HepG2 (cell line): ENCODE results near the gene RBM12. TPM values are rescaled to one million over a fixed set of nuclear protein-coding genes. Genes with fewer than 3 reads are reported as not detected.
A peak's percentile ranks its signal among the peaks of the same experiment; 100 is the strongest.

ENCODE experiments used
- ADNP ChIP-seq: sonication (generic); formaldehyde crosslinking; IDR thresholded peaks from 2 replicates; pipeline ENCODE4 v1.4.0; 2020; ENCODE audit warnings: missing genetic modification reagents
- FOXM1 ChIP-seq: sonication (generic); formaldehyde crosslinking; IDR thresholded peaks from 2 replicates; pipeline ENCODE4 v1.5.0; 2020; ENCODE audit warnings: missing genetic modification reagents
- FOXO4 ChIP-seq: sonication (generic); formaldehyde crosslinking; conservative IDR thresholded peaks from 2 replicates; pipeline ENCODE4 v1.8.1; 2023; ENCODE audit warnings: missing genetic modification reagents
- KLF9 ChIP-seq: IDR thresholded peaks from 2 replicates; pipeline ENCODE4 v1.6.1; 2016; ENCODE audit warnings: low read depth
- REPIN1 ChIP-seq: sonication (generic); formaldehyde crosslinking; IDR thresholded peaks from 2 replicates; pipeline ENCODE4 v1.8.0; 2022; ENCODE audit warnings: missing genetic modification reagents, low read depth, mild to moderate bottlenecking, borderline replicate concordance
- SMARCE1 ChIP-seq: fragments of 450-650 bp; IDR thresholded peaks from 2 replicates; pipeline ENCODE4 v1.6.1; 2017; ENCODE audit warnings: borderline replicate concordance
- TSC22D2 ChIP-seq: sonication (generic); formaldehyde crosslinking; IDR thresholded peaks from 2 replicates; pipeline ENCODE4 v1.5.1; 2020; ENCODE audit warnings: missing genetic modification reagents, mild to moderate bottlenecking, borderline replicate concordance
- ZBTB38 ChIP-seq: sonication (generic); formaldehyde crosslinking; IDR thresholded peaks from 2 replicates; pipeline ENCODE4 v1.5.1; 2020; ENCODE audit warnings: mild to moderate bottlenecking, missing genetic modification reagents
- ZBTB4 ChIP-seq: sonication (generic); formaldehyde crosslinking; IDR thresholded peaks from 2 replicates; pipeline ENCODE4 v1.4.0; 2020; ENCODE audit warnings: missing genetic modification reagents, mild to moderate bottlenecking, borderline replicate concordance
- ZEB1 ChIP-seq: IDR thresholded peaks from 2 replicates; pipeline ENCODE4 v1.6.1; 2012; ENCODE audit warnings: mild to moderate bottlenecking, low read depth, inconsistent platforms; ENCODE audit not compliant: insufficient replicate concordance
- ZFP91 ChIP-seq: sonication (generic); formaldehyde crosslinking; IDR thresholded peaks from 2 replicates; pipeline ENCODE4 v1.9.0; 2022; ENCODE audit warnings: missing genetic modification reagents, mild to moderate bottlenecking, borderline replicate concordance
- ZNF205 ChIP-seq: IDR thresholded peaks from 2 replicates; pipeline ENCODE4 v1.6.1; 2018; ENCODE audit warnings: missing biosample characterization, missing genetic modification reagents
- ZNF232 ChIP-seq: sonication (generic); formaldehyde crosslinking; IDR thresholded peaks from 2 replicates; pipeline ENCODE4 v1.4.0; 2020; ENCODE audit warnings: missing genetic modification reagents, borderline replicate concordance
- ZNF326 ChIP-seq: sonication (generic); formaldehyde crosslinking; IDR thresholded peaks from 2 replicates; pipeline ENCODE4 v1.4.0; 2020; ENCODE audit warnings: missing genetic modification reagents, borderline replicate concordance
- ZNF687 ChIP-seq: sonication (generic); formaldehyde crosslinking; IDR thresholded peaks from 2 replicates; pipeline ENCODE4 v1.5.1; 2020; ENCODE audit warnings: mild to moderate bottlenecking, missing genetic modification reagents, moderate library complexity
- polyA plus RNA-seq, 8 experiments: library from polyadenylated mRNA; depleted of rRNA in 3 of 8; stranded (reverse) in 7 of 8; unstranded in 1 of 8; fragments of >200 nt; fragmentation: Illumina TruSeq in 4 of 8; extraction: Trizol in 4 of 8; gene quantifications; 2 replicates each; pipeline versions ENCODE4 v1.2.1 to v1.2.3, GENCODE V29; 2011 to 2016; ENCODE audit warnings: low read depth in 4 of 8, missing spikeins in 1 of 8, mixed read lengths in 1 of 8; ENCODE audit not compliant: insufficient read depth in 1 of 8
- total RNA-seq, 5 experiments: library from RNA; depleted of rRNA; stranded (reverse); fragments of >200 nt; fragmentation: Illumina TruSeq; extraction: Trizol; gene quantifications; 2 replicates each; pipeline ENCODE4 v1.2.3, GENCODE V29; 2016; ENCODE audit warnings: low read depth in 1 of 5

Gene RBM12
- total and polyA plus RNA-seq, 2 of the 13 experiments (the other 11 are each of a cell fraction or from before 2014, with no cell fraction given), result 97.9 to 104 TPM

GRCh38 chr20:35699127-35699956 is 34.6 kb upstream of the RBM12 start, which contains the start of the genes NFS1 and ROMO1 (continued):
- peak; percentile 99 for TF ChIP-seq ZBTB4 (CRISPR knock-in tag)
- TF ChIP-seq ZNF205 (CRISPR knock-in tag), result peak; percentile 97
- TF ChIP-seq TSC22D2 (CRISPR knock-in tag), result peak; percentile 94; the same call in 1 of the 2 replicates
- TF ChIP-seq KLF9 (CRISPR knock-in tag), result peak; percentile 45; the same call in 1 of the 2 replicates
- peak; percentile 88 for TF ChIP-seq ZNF232 (CRISPR knock-in tag)
- TF ChIP-seq ZNF687 (CRISPR knock-in tag), result peak; percentile 100
- no peak for TF ChIP-seq ADNP (CRISPR knock-in tag)
- peak; percentile 88; the same call in 1 of the 2 replicates for TF ChIP-seq ZNF326 (CRISPR knock-in tag)
- peak; percentile 99; the same call in 1 of the 2 replicates for TF ChIP-seq FOXO4 (CRISPR knock-in tag)
- peak; percentile 100 for TF ChIP-seq REPIN1 (CRISPR knock-in tag)
- peak; percentile 99 for TF ChIP-seq ZBTB38 (CRISPR knock-in tag)
- TF ChIP-seq FOXM1 (CRISPR knock-in tag), result peak; percentile 82; the same call in 1 of the 2 replicates
- TF ChIP-seq ZEB1, result peak; percentile 78
- peak; percentile 99 for TF ChIP-seq ZFP91 (CRISPR knock-in tag)
- TF ChIP-seq SMARCE1, result no peak
